ENCODE measurements around the gene MRPS17.

- TF ChIP-seq CTCF (IDR thresholded peaks at IDR 0.05; ENCODE audit: poor library complexity) (no peak), EZH2 (IDR thresholded peaks at IDR 0.05; ENCODE audit: borderline replicate concordance) (no peak), EZH2phosphoT487 (IDR thresholded peaks at IDR 0.05; ENCODE audit: low read depth, severe bottlenecking, unreplicated experiment) (no peak)
These were observed 38.9 kb upstream of the MRPS17 start for GRCh38 chr7:55912748-55913158.

Measured in hepatocyte (in vitro differentiated cells).